Measurements from ENCODE around the gene BMP2K. TPM values are rescaled to one million over a fixed set of nuclear protein-coding genes. Genes with fewer than 3 reads are reported as not detected.
A peak's percentile ranks its signal among the peaks of the same experiment; 100 is the strongest.

Gene BMP2K
- total RNA-seq, 3 donors from 2014 or later = 8.9 to 9.7 (median 9.3) TPM

GRCh38 chr4:78756137-78756536 is 20.0 kb upstream of the BMP2K start:
- H3K4me3 Mint-ChIP-seq = no peak overlapping the region

GRCh38 chr4:78756776-78757175 is 19.4 kb upstream of the BMP2K start:
- Mint-ChIP-seq H3K4me3 (no peak overlapping the region), H3K27me3 (ENCODE audit: low read depth) (no peaks in the 10 kb centered on the region), H3K9me3 (no peaks in the 10 kb centered on the region), H3K36me3 (ENCODE audit: insufficient read depth) (no peaks in the 10 kb centered on the region), H3K4me1 (ENCODE audit: low read depth) (no peaks in the 10 kb centered on the region)
- ATAC-seq (no peak), DNase-seq (no peak)

More at GRCh38 chr4:78756137-78756536, 20.0 kb upstream of the BMP2K start:
- Mint-ChIP-seq H3K9me3 (no peaks in the 10 kb centered on the region), H3K36me3 (ENCODE audit: insufficient read depth) (no peaks in the 10 kb centered on the region), H3K27me3 (ENCODE audit: low read depth) (no peaks in the 10 kb centered on the region), H3K4me1 (ENCODE audit: low read depth) (no peaks in the 10 kb centered on the region)
- ATAC-seq = no peak
- no peak for DNase-seq

- ATAC-seq (no peak), DNase-seq (no peak)
- Mint-ChIP-seq H3K9me3 (no peaks in the 10 kb centered on the region), H3K4me3 (no peak overlapping the region), H3K36me3 (ENCODE audit: insufficient read depth) (no peaks in the 10 kb centered on the region), H3K27me3 (ENCODE audit: low read depth) (no peaks in the 10 kb centered on the region), H3K4me1 (ENCODE audit: low read depth) (no peaks in the 10 kb centered on the region)
Measured at GRCh38 chr4:78757574-78757973, 18.6 kb upstream of the BMP2K start.

- ATAC-seq (no peak), DNase-seq (no peak)
- Mint-ChIP-seq H3K36me3 (ENCODE audit: insufficient read depth) (no peaks in the 10 kb centered on the region), H3K4me3 (no peak overlapping the region), H3K4me1 (ENCODE audit: low read depth) (no peaks in the 10 kb centered on the region), H3K27me3 (ENCODE audit: low read depth) (no peaks in the 10 kb centered on the region), H3K9me3 (no peaks in the 10 kb centered on the region)
Measured at GRCh38 chr4:78758085-78758484, 18.1 kb upstream of the BMP2K start.

- Mint-ChIP-seq H3K9me3 (no peaks in the 10 kb centered on the region), H3K27me3 (ENCODE audit: low read depth) (no peaks in the 10 kb centered on the region)
- no peak for ATAC-seq
Measured at GRCh38 chr4:78762529-78762928, 13.6 kb upstream of the BMP2K start.

GRCh38 chr4:78763251-78763650 is 12.9 kb upstream of the BMP2K start:
- H3K36me3 Mint-ChIP-seq (ENCODE audit: insufficient read depth) = no peaks in the 10 kb centered on the region
- no peaks in the 10 kb centered on the region for H3K27me3 Mint-ChIP-seq (ENCODE audit: low read depth)
- DNase-seq = no peak
- no peak overlapping the region for H3K4me3 Mint-ChIP-seq
- no peak for ATAC-seq
- no peaks in the 10 kb centered on the region for H3K9me3 Mint-ChIP-seq
- H3K4me1 Mint-ChIP-seq (ENCODE audit: low read depth) = no peaks in the 10 kb centered on the region

More at GRCh38 chr4:78762529-78762928, 13.6 kb upstream of the BMP2K start:
- no peak overlapping the region for H3K4me3 Mint-ChIP-seq
- DNase-seq = no peak
- no peaks in the 10 kb centered on the region for H3K36me3 Mint-ChIP-seq (ENCODE audit: insufficient read depth)
- H3K4me1 Mint-ChIP-seq (ENCODE audit: low read depth) = no peaks in the 10 kb centered on the region

GRCh38 chr4:78763763-78764387 is 12.3 kb upstream of the BMP2K start:
- Mint-ChIP-seq H3K9me3 (no peaks in the 10 kb centered on the region), H3K4me3 (no peak overlapping the region), H3K27me3 (ENCODE audit: low read depth) (no peaks in the 10 kb centered on the region), H3K36me3 (ENCODE audit: insufficient read depth) (no peaks in the 10 kb centered on the region), H3K4me1 (ENCODE audit: low read depth) (peaks cover 3% of the 10 kb centered on the region)
- no peak for ATAC-seq
- no peak for DNase-seq

- H3K4me3 Mint-ChIP-seq = no peak overlapping the region
- ATAC-seq (no peak), DNase-seq (no peak)
- H3K36me3 Mint-ChIP-seq (ENCODE audit: insufficient read depth) = no peaks in the 10 kb centered on the region
- no peaks in the 10 kb centered on the region for H3K9me3 Mint-ChIP-seq
- no peaks in the 10 kb centered on the region for H3K27me3 Mint-ChIP-seq (ENCODE audit: low read depth)
- H3K4me1 Mint-ChIP-seq (ENCODE audit: low read depth) = peaks cover 3% of the 10 kb centered on the region
Measured at GRCh38 chr4:78764498-78764961, 11.6 kb upstream of the BMP2K start.

GRCh38 chr4:78765432-78766006 is 10.6 kb upstream of the BMP2K start:
- no peak overlapping the region for H3K4me3 Mint-ChIP-seq
- H3K27me3 Mint-ChIP-seq (ENCODE audit: low read depth) = no peaks in the 10 kb centered on the region
- DNase-seq (no peak), ATAC-seq (no peak)
- no peaks in the 10 kb centered on the region for H3K9me3 Mint-ChIP-seq
- peaks cover 3% of the 10 kb centered on the region for H3K4me1 Mint-ChIP-seq (ENCODE audit: low read depth)
- H3K36me3 Mint-ChIP-seq (ENCODE audit: insufficient read depth) = no peaks in the 10 kb centered on the region

- ATAC-seq = no peak
- Mint-ChIP-seq H3K4me1 (ENCODE audit: low read depth) (peaks cover 3% of the 10 kb centered on the region), H3K36me3 (ENCODE audit: insufficient read depth) (no peaks in the 10 kb centered on the region), H3K27me3 (ENCODE audit: low read depth) (no peaks in the 10 kb centered on the region), H3K9me3 (no peaks in the 10 kb centered on the region), H3K4me3 (no peak overlapping the region)
- DNase-seq = no peak
Measured at GRCh38 chr4:78766026-78766425, 10.1 kb upstream of the BMP2K start.

- no peaks in the 10 kb centered on the region for H3K36me3 Mint-ChIP-seq (ENCODE audit: insufficient read depth)
- peaks cover 3% of the 10 kb centered on the region for H3K4me1 Mint-ChIP-seq (ENCODE audit: low read depth)
- H3K9me3 Mint-ChIP-seq = no peaks in the 10 kb centered on the region
- DNase-seq (no peak), ATAC-seq (no peak)
- H3K4me3 Mint-ChIP-seq = no peak overlapping the region
- H3K27me3 Mint-ChIP-seq (ENCODE audit: low read depth) = no peaks in the 10 kb centered on the region
Measured at GRCh38 chr4:78766650-78767049, 9.5 kb upstream of the BMP2K start.

- DNase-seq = no peak
- H3K4me3 Mint-ChIP-seq = no peak overlapping the region
- H3K9me3 Mint-ChIP-seq = no peaks in the 10 kb centered on the region
- peaks cover 3% of the 10 kb centered on the region for H3K4me1 Mint-ChIP-seq (ENCODE audit: low read depth)
- no peaks in the 10 kb centered on the region for H3K27me3 Mint-ChIP-seq (ENCODE audit: low read depth)
- no peak for ATAC-seq
- H3K36me3 Mint-ChIP-seq (ENCODE audit: insufficient read depth) = no peaks in the 10 kb centered on the region
Measured at GRCh38 chr4:78767350-78767749, 8.8 kb upstream of the BMP2K start.

GRCh38 chr4:78768452-78769180 is 7.5 kb upstream of the BMP2K start:
- peaks cover 3% of the 10 kb centered on the region for H3K4me1 Mint-ChIP-seq (ENCODE audit: low read depth)
- no peaks in the 10 kb centered on the region for H3K9me3 Mint-ChIP-seq
- ATAC-seq (peak; percentile 63 to 80), DNase-seq (no peak)
- H3K4me3 Mint-ChIP-seq = no peak overlapping the region
- H3K36me3 Mint-ChIP-seq (ENCODE audit: insufficient read depth) = no peaks in the 10 kb centered on the region
- H3K27me3 Mint-ChIP-seq (ENCODE audit: low read depth) = no peaks in the 10 kb centered on the region

- DNase-seq (no peak), ATAC-seq (no peak)
- Mint-ChIP-seq H3K4me3 (no peak overlapping the region), H3K4me1 (ENCODE audit: low read depth) (peaks cover 13% of the 10 kb centered on the region), H3K27me3 (ENCODE audit: low read depth) (no peaks in the 10 kb centered on the region), H3K9me3 (no peaks in the 10 kb centered on the region), H3K36me3 (ENCODE audit: insufficient read depth) (no peaks in the 10 kb centered on the region)
Measured at GRCh38 chr4:78770091-78770642, 6.0 kb upstream of the BMP2K start.
